GM12878 (cell line): Measurements from ENCODE around the gene TMEM272. TPM values are rescaled to one million over a fixed set of nuclear protein-coding genes. Genes with fewer than 3 reads are reported as not detected.

Experiments
- ATAC-seq: fragments of 200-7000 bp; cut with Tn5 transposase; 3 replicates; pipeline ENCODE4 v1.9.1; 2020; ENCODE audit warnings: mild to moderate bottlenecking, moderate library complexity
- BruUV-seq: library from RNA; stranded (reverse); fragments of 400-500 nt; replicated peaks from 2 replicates; lab custom pipeline; 2021; lab: Mats Ljungman, UMichigan
- CTCF ChIA-PET: fragments of 300-600 bp; sonication (Branson Sonifier 250); formaldehyde crosslinking; extraction: SDS; loops from one replicate; lab custom pipeline; 2021; ENCODE audit warnings: inconsistent platforms; lab: Yijun Ruan, JAX
- POLR2A ChIA-PET: fragments of 350-600 bp; formaldehyde crosslinking; extraction: SDS; loops from one replicate; lab custom pipeline; 2021; ENCODE audit warnings: inconsistent platforms; lab: Charles Lee
- RAD21 ChIA-PET: fragments of 300-600 bp; sonication (Branson Sonifier 250); formaldehyde crosslinking; loops from one replicate; lab custom pipeline; 2023; ENCODE audit warnings: antibody characterized with exemption; ENCODE audit not compliant: unreplicated experiment; lab: Charles Lee
- SMC1A ChIA-PET: fragments of 300-600 bp; sonication (Branson Sonifier 250); formaldehyde crosslinking; loops from one replicate; lab custom pipeline; 2023; ENCODE audit not compliant: unreplicated experiment, uncharacterized antibody; lab: Charles Lee
- DNase-seq: peaks from one replicate; pipeline ENCODE4 v3.0.0-alpha.2; 2011; ENCODE audit warnings: low read depth, low spot score
- FAIRE-seq: peaks from 3 replicates; lab custom pipeline; 2011; peaks lifted over from hg19 to GRCh38; lab: Jason Lieb, UNC
- H2AFZ ChIP-seq: 2 replicates; pipeline ENCODE4 v1.6.0; 2011; ENCODE audit warnings: low read depth, low read length, control low read depth; ENCODE audit not compliant: control insufficient read depth
- H3K27ac ChIP-seq: 2 replicates; pipeline ENCODE4 v1.5.1; 2011; ENCODE audit warnings: control low read depth; ENCODE audit not compliant: control insufficient read depth, insufficient read depth
- H3K27me3 ChIP-seq, 2 experiments: replicated peaks in 1 of 2; 2 replicates each; pipeline versions ENCODE4 v1.6.0 to v1.6.1; 2011; ENCODE audit warnings: low read length in 1 of 2; ENCODE audit not compliant: control insufficient read depth in 2 of 2, insufficient read depth in 2 of 2
- H3K36me3 ChIP-seq, 2 experiments: 2 replicates each; pipeline ENCODE4 v1.5.1; 2011; ENCODE audit warnings: low read length in 1 of 2; ENCODE audit not compliant: control insufficient read depth in 2 of 2, insufficient read depth in 2 of 2
- H3K4me1 ChIP-seq: 2 replicates; pipeline ENCODE4 v1.6.1; 2011; ENCODE audit warnings: mild to moderate bottlenecking, low read length, moderate library complexity, mixed read lengths; ENCODE audit not compliant: control insufficient read depth, insufficient read depth
- H3K4me2 ChIP-seq: 2 replicates; pipeline ENCODE4 v1.6.0; 2011; ENCODE audit warnings: control low read depth; ENCODE audit not compliant: control insufficient read depth, insufficient read depth
- H3K4me3 ChIP-seq: fragments of 200-600 bp; sonication (generic); 2 replicates; pipeline ENCODE4 v1.5.1; 2016
- H3K79me2 ChIP-seq: 2 replicates; pipeline ENCODE4 v1.6.0; 2011; ENCODE audit warnings: low read length; ENCODE audit not compliant: control insufficient read depth, insufficient read depth
- H3K9ac ChIP-seq: 2 replicates; pipeline ENCODE4 v1.8.0; 2011; ENCODE audit warnings: low read length, control low read depth, mixed read lengths; ENCODE audit not compliant: control insufficient read depth, insufficient read depth
- H3K9me3 ChIP-seq: replicated peaks from 3 replicates; pipeline ENCODE4 v1.5.1; 2011; ENCODE audit warnings: mild to moderate bottlenecking, low read length; ENCODE audit not compliant: control insufficient read depth, insufficient read depth
- H4K20me1 ChIP-seq: 2 replicates; pipeline ENCODE4 v1.6.0; 2011; ENCODE audit not compliant: control insufficient read depth, insufficient read depth
- BHLHE40 ChIP-seq, 2 experiments: fragments of 450-650 bp in 1 of 2; IDR thresholded peaks; 2 replicates each; pipeline ENCODE4 v1.6.1; 2011 to 2017; ENCODE audit warnings: low read depth in 2 of 2, borderline replicate concordance in 1 of 2, improper control_type of control experiment in 1 of 2, low read length in 1 of 2, mild to moderate bottlenecking in 1 of 2
- BMI1 ChIP-seq: fragments of 450-650 bp; IDR thresholded peaks from 2 replicates; pipeline ENCODE4 v1.6.1; 2016; ENCODE audit warnings: mild to moderate bottlenecking, moderate library complexity, borderline replicate concordance
- CEBPB ChIP-seq, 2 experiments: fragments of 150-350 bp in 1 of 2; IDR thresholded peaks; 2 replicates each; pipeline ENCODE4 v1.6.1; 2012 to 2014; ENCODE audit warnings: low read depth in 2 of 2, low read length in 2 of 2, borderline replicate concordance in 1 of 2, inconsistent platforms in 1 of 2
- CTCF ChIP-seq, 3 experiments: IDR thresholded peaks in 2 of 3; conservative IDR thresholded peaks in 1 of 3; 2 replicates each; pipeline ENCODE4 v1.5.1; 2011; ENCODE audit warnings: low read depth in 3 of 3, low read length in 3 of 3, mild to moderate bottlenecking in 3 of 3, control low read depth in 2 of 3, moderate library complexity in 2 of 3, inconsistent platforms in 1 of 3, mixed read lengths in 1 of 3; ENCODE audit not compliant: control insufficient read depth in 2 of 3, insufficient read depth in 1 of 3; ENCODE audit errors: extremely low read depth in 1 of 3
- DPF2 ChIP-seq: fragments of 450-650 bp; IDR thresholded peaks from 2 replicates; pipeline ENCODE4 v1.6.1; 2017; ENCODE audit warnings: mild to moderate bottlenecking
- PBX3 ChIP-seq: IDR thresholded peaks from 2 replicates; pipeline ENCODE4 v1.6.1; 2011; ENCODE audit warnings: mild to moderate bottlenecking, low read depth, low read length, moderate library complexity; ENCODE audit not compliant: insufficient replicate concordance
- RAD21 ChIP-seq: IDR thresholded peaks from 2 replicates; pipeline ENCODE4 v1.6.1; 2011; ENCODE audit warnings: mild to moderate bottlenecking, low read depth, low read length, moderate library complexity; ENCODE audit not compliant: insufficient read depth
- RELA ChIP-seq: fragments of 450-650 bp; IDR thresholded peaks from 2 replicates; pipeline ENCODE4 v1.8.0; 2014; ENCODE audit warnings: borderline replicate concordance; ENCODE audit not compliant: partially characterized antibody
- SIN3A ChIP-seq: IDR thresholded peaks from 2 replicates; pipeline ENCODE4 v1.6.1; 2012; ENCODE audit warnings: low read depth, low read length, improper control_type of control experiment
- TCF12 ChIP-seq: IDR thresholded peaks from 2 replicates; pipeline ENCODE4 v1.6.1; 2011; ENCODE audit warnings: low read depth, mild to moderate bottlenecking, low read length
- ZZZ3 ChIP-seq: IDR thresholded peaks from 2 replicates; pipeline ENCODE4 v1.6.1; 2011; ENCODE audit warnings: low read depth; ENCODE audit not compliant: control insufficient read depth, insufficient read length
- WGBS: methylation state at CpG from one replicate; pipeline ENCODE4 v1.1.6; 2016; ENCODE audit warnings: low lambda C conversion rate; ENCODE audit not compliant: insufficient replicate concordance, insufficient coverage; ENCODE audit errors: missing lambda C conversion rate; 5-methylcytosine and 5-hydroxymethylcytosine counted together
- in situ Hi-C: fragments of 300-500 bp; cut with MboI; formaldehyde crosslinking; loops from 9 replicates; pipeline ENCODE4 v1.14.3; 2018; ENCODE audit warnings: mixed read lengths
- intact Hi-C: fragments of 100-400 bp; cut with micrococcal nuclease; formaldehyde crosslinking; loops from one replicate; pipeline ENCODE4 v1.14.2; 2022; ENCODE audit not compliant: unreplicated experiment
- polyA plus RNA-seq, 11 experiments: library from polyadenylated mRNA; depleted of rRNA in 4 of 11; unstranded in 6 of 11; stranded (reverse) in 5 of 11; fragments of >200 nt; fragmentation: Nextera tagmentation in 4 of 11; fragmentation: Illumina TruSeq in 1 of 11; extraction: Ambion mirVana in 4 of 11; extraction: Trizol in 1 of 11; gene quantifications; 1 replicate in 1 of 11; 2 replicates in 10 of 11; pipeline versions ENCODE4 v1.2.1 to v1.2.3, GENCODE V29; 2011 to 2016; ENCODE audit warnings: inconsistent platforms in 2 of 11, missing spikeins in 2 of 11, low read depth in 1 of 11
- total RNA-seq, 4 experiments: library from RNA; depleted of rRNA in 3 of 4; stranded (reverse); fragments of >200 nt in 3 of 4; fragmentation: Illumina TruSeq in 1 of 4; extraction: Trizol in 1 of 4; gene quantifications; 2 replicates each; pipeline versions ENCODE4 v1.2.1 to v1.2.3, GENCODE V29; 2013 to 2021
- TF ChIP-seq, protein P1 (sequence below): IDR thresholded peaks from 2 replicates; pipeline ENCODE4 v1.6.1; 2011; ENCODE audit warnings: borderline replicate concordance, low read depth, mild to moderate bottlenecking, moderate library complexity, low read length; ENCODE audit not compliant: insufficient read depth, poor library complexity, severe bottlenecking
- TF ChIP-seq, protein P2 (sequence below): fragments of 450-650 bp; IDR thresholded peaks from 2 replicates; pipeline ENCODE4 v1.6.1; 2017; ENCODE audit warnings: mild to moderate bottlenecking, low read depth, inconsistent platforms; ENCODE audit not compliant: poor library complexity, severe bottlenecking

The TMEM272 gene
- total and polyA plus RNA-seq, 10 of the 15 experiments (the other 5 are each of a cell fraction or from before 2014, with no cell fraction given) = 0.01 to 0.04 TPM; not detected in 8

GRCh38 chr13:51818781-51819511 lies 26.0 kb downstream of the TMEM272 start:
- peak overlapping the region; percentile 27; the same call in 1 of the 2 replicates for H3K27ac ChIP-seq
- FAIRE-seq = no peak
- POLR2A ChIA-PET = no interaction called here
- TF ChIP-seq RELA (peak; percentile 96), TCF12 (no peak), RAD21 (no peak), CTCF (IDR thresholded peaks at IDR 0.05 in 2 of 3, conservative IDR thresholded peaks at IDR 0.05 in 1 of 3; ENCODE audit: control insufficient read depth in 2 of 3, extremely low read depth in 1 of 3, insufficient read depth in 1 of 3, low read depth in 3 of 3, low read length in 3 of 3) (no peak), CEBPB (IDR thresholded peaks at IDR 0.05; ENCODE audit: borderline replicate concordance in 1 of 2, low read depth in 2 of 2, low read length in 2 of 2) (no peak), BMI1 (no peak), BHLHE40 (IDR thresholded peaks at IDR 0.05; ENCODE audit: borderline replicate concordance in 1 of 2, low read depth in 2 of 2, low read length in 1 of 2) (no peak), ZZZ3 (no peak), SIN3A (no peak), PBX3 (no peak), DPF2 (peak; percentile 53; the same call in 1 of the 2 replicates)
- TF ChIP-seq, protein P1, sequence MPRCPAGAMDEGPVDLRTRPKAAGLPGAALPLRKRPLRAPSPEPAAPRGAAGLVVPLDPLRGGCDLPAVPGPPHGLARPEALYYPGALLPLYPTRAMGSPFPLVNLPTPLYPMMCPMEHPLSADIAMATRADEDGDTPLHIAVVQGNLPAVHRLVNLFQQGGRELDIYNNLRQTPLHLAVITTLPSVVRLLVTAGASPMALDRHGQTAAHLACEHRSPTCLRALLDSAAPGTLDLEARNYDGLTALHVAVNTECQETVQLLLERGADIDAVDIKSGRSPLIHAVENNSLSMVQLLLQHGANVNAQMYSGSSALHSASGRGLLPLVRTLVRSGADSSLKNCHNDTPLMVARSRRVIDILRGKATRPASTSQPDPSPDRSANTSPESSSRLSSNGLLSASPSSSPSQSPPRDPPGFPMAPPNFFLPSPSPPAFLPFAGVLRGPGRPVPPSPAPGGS = no peak
- TF ChIP-seq, protein P2, sequence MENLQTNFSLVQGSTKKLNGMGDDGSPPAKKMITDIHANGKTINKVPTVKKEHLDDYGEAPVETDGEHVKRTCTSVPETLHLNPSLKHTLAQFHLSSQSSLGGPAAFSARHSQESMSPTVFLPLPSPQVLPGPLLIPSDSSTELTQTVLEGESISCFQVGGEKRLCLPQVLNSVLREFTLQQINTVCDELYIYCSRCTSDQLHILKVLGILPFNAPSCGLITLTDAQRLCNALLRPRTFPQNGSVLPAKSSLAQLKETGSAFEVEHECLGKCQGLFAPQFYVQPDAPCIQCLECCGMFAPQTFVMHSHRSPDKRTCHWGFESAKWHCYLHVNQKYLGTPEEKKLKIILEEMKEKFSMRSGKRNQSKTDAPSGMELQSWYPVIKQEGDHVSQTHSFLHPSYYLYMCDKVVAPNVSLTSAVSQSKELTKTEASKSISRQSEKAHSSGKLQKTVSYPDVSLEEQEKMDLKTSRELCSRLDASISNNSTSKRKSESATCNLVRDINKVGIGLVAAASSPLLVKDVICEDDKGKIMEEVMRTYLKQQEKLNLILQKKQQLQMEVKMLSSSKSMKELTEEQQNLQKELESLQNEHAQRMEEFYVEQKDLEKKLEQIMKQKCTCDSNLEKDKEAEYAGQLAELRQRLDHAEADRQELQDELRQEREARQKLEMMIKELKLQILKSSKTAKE = no peak

More at GRCh38 chr13:51818781-51819511, 26.0 kb downstream of the TMEM272 start:
- Histone ChIP-seq H3K9me3 (no peaks in the 10 kb centered on the region), H3K4me2 (peak overlapping the region; percentile 52; the same call in 1 of the 2 replicates), H3K9ac (no peak overlapping the region), H3K79me2 (no peaks in the 10 kb centered on the region), H3K27me3 (no peaks in the 10 kb centered on the region), H3K4me3 (no peak overlapping the region), H3K4me1 (peaks cover 28% of the 10 kb centered on the region), H3K36me3 (no peaks in the 10 kb centered on the region), H4K20me1 (no peaks in the 10 kb centered on the region), H2AFZ (no peak overlapping the region)
- no TSS peak for BruUV-seq
- ChIA-PET CTCF (interaction anchor here (0.7 to 6.3 kb wide), 8 partner anchors 10 to 309 kb away, joined by 3 to 44 read pairs (median 5); partner anchors contain the start of gene TMEM272), SMC1A (interaction anchor here (0.7 to 4.9 kb wide), 6 partner anchors 10 to 304 kb away, joined by 3 to 36 read pairs (median 6); no protein-coding TSS in a partner anchor), RAD21 (interaction anchor here (0.7 to 1.9 kb wide), 4 partner anchors 10 to 366 kb away, joined by 3 to 7 read pairs (median 4); partner anchors contain the start of gene INTS6)
- ATAC-seq (peak; percentile 76), DNase-seq (no peak)
- intact Hi-C loops (loop anchor here (5.0 to 10.0 kb wide), 3 partner anchors 138 to 636 kb away; partner anchors contain the start of genes CKAP2 and VPS36), in situ Hi-C loops (no loop called here)
- WGBS = 40% methylated on average over 9 of the region's 9 CpGs
